ENCODE data around the gene SNURF.

SNURF gene

DNA sequence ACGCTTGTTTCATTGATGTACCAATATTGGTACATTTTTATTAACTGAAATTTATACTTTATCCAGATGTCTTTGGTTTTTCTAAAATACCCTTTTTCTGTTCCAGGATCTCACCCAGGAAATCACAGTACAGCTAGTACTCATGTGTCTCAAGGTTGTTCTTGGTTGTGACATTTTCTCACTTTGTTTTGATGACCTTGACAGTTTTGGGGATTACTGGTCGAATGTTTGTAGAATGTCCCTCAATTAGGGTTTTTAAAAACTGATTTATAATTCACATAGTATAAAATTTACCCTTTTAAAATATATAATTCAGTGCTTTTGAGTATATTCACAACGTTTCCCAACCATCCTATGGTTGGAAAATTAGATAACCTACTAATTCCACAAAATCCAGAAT, 6.3 kb upstream of the SNURF start:
- TF ChIP-seq POLR2AphosphoS5 (IDR thresholded peaks at IDR 0.05; ENCODE audit: low read depth, low read length) (no peak), TAF1 (IDR thresholded peaks at IDR 0.05; ENCODE audit: borderline replicate concordance, insufficient read depth, low read length) (no peak), SIN3A (IDR thresholded peaks at IDR 0.05; ENCODE audit: borderline replicate concordance, insufficient read depth, low read length) (no peak), REST (IDR thresholded peaks at IDR 0.05; ENCODE audit: insufficient read depth in 1 of 2, low read depth in 2 of 2, low read length in 2 of 2) (no peak), FOXP2 (optimal IDR thresholded peaks at IDR 0.05; ENCODE audit: borderline replicate concordance, extremely low read depth, extremely low read length, insufficient read depth) (no peak)

DNA sequence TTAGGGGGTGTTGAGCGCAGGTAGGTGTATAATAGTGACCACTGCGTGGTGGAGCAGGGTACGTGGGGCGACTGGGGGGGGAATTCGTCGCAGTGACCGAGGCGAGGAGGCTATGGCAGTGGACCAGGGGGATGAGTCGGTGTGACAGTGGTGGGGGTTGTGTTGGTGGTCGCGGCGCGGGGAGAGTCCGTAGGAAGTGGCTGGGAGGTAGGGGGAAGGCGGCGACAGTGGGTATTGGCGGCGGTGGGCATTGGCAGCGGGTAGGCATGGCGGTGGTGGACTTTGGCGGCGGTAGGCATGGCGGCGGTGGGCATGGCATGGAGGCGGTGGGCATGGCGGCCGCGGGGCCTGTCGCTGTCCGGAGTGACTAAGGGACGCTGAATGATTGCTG, 739 bp downstream of the SNURF start:
- no peak for TF ChIP-seq TAF1 (IDR thresholded peaks at IDR 0.05; ENCODE audit: borderline replicate concordance, insufficient read depth, low read length)
- no peak for TF ChIP-seq FOXP2 (optimal IDR thresholded peaks at IDR 0.05; ENCODE audit: borderline replicate concordance, extremely low read depth, extremely low read length, insufficient read depth)
- TF ChIP-seq SIN3A (IDR thresholded peaks at IDR 0.05; ENCODE audit: borderline replicate concordance, insufficient read depth, low read length), result no peak
- no peak for TF ChIP-seq POLR2AphosphoS5 (IDR thresholded peaks at IDR 0.05; ENCODE audit: low read depth, low read length)
- TF ChIP-seq REST (IDR thresholded peaks at IDR 0.05; ENCODE audit: insufficient read depth in 1 of 2, low read depth in 2 of 2, low read length in 2 of 2), result no peak

DNA sequence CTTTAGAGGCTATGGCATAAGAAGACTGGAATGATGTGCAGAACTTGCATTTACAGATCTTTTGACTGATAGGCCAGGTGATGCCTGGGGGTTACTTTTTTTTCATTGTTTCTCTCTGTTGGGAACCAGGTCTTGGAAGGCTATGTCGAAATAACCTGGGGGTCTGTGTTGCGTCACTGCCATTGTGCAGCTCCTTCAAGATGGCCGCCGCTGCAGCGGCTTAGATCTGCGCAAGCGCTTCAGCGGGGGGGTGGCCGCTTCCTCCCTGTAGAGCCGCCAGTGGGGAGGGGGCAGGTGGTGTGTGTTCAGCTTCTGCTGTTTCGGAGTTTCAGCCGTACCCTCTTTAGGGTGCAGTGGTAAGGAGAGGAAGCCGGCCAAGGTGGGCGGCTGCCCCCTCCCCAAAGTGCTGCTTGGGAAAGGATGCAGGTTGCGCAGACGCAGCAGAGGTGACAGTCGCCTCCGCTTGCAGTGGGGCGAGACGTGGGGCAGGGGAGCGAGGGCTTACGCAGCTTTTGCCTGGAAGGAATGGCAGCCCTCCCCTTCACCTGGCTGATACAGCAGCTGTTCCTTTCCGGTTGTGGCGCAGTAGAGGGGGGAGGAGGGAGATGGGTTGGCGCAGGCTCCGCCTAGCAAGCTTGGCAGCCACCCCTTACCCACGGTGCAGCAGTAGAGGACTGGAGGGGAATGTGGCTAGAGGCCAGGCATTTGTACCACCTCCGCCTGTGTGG, 1.5 kb downstream of the SNURF start:
- peak; percentile 27; the same call in 1 of the 2 replicates for TF ChIP-seq TAF1 (IDR thresholded peaks at IDR 0.05; ENCODE audit: borderline replicate concordance, insufficient read depth, low read length)
- no peak for TF ChIP-seq REST (IDR thresholded peaks at IDR 0.05; ENCODE audit: insufficient read depth in 1 of 2, low read depth in 2 of 2, low read length in 2 of 2)
- peak; percentile 52 for TF ChIP-seq POLR2AphosphoS5 (IDR thresholded peaks at IDR 0.05; ENCODE audit: low read depth, low read length)
- no peak for TF ChIP-seq FOXP2 (optimal IDR thresholded peaks at IDR 0.05; ENCODE audit: borderline replicate concordance, extremely low read depth, extremely low read length, insufficient read depth)

- TF ChIP-seq POLR2AphosphoS5 (IDR thresholded peaks at IDR 0.05; ENCODE audit: low read depth, low read length) (no peak), TAF1 (IDR thresholded peaks at IDR 0.05; ENCODE audit: borderline replicate concordance, insufficient read depth, low read length) (no peak), SIN3A (IDR thresholded peaks at IDR 0.05; ENCODE audit: borderline replicate concordance, insufficient read depth, low read length) (no peak)
Observed at GRCh38 chr15:24957691-24958090, 2.9 kb downstream of the SNURF start.

DNA sequence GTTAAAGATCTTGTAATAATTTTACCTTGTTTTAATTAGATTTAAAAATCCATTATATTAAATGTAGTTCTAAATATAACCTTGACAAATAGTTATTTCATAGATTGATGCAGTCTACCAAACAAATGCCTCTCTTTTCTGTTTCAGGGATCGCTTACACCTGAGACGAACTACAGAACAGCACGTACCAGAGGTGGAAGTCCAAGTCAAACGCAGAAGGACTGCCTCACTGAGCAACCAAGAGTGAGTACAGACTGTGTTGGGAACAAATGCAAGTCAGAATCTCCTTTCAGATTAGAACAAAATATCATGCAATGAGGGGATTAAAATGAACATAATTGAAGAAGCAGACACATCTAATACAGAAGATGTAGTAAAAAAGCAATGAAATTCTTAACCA, 7.2 kb downstream of the SNURF start:
- no peak for TF ChIP-seq REST (IDR thresholded peaks at IDR 0.05; ENCODE audit: insufficient read depth in 1 of 2, low read depth in 2 of 2, low read length in 2 of 2)
- TF ChIP-seq SIN3A (IDR thresholded peaks at IDR 0.05; ENCODE audit: borderline replicate concordance, insufficient read depth, low read length), result no peak
- TF ChIP-seq TAF1 (IDR thresholded peaks at IDR 0.05; ENCODE audit: borderline replicate concordance, insufficient read depth, low read length), result no peak
- no peak for TF ChIP-seq POLR2AphosphoS5 (IDR thresholded peaks at IDR 0.05; ENCODE audit: low read depth, low read length)

Data from PFSK-1 (cell line).